H1 (cell line): ENCODE results near the gene PCDHGA1. TPM values are rescaled to one million over a fixed set of nuclear protein-coding genes. Genes with fewer than 3 reads are reported as not detected.

ENCODE experiments used
- CTCF ChIA-PET: fragments of 300-600 bp; sonication (Branson Sonifier 250); formaldehyde crosslinking; loops from one replicate; lab custom pipeline; 2021; ENCODE audit not compliant: partially characterized antibody; lab: Charles Lee
- POLR2A ChIA-PET: fragments of 300-600 bp; sonication (Branson Sonifier 250); formaldehyde crosslinking; loops from one replicate; lab custom pipeline; 2021; ENCODE audit warnings: inconsistent platforms; ENCODE audit not compliant: partially characterized antibody; lab: Charles Lee
- DNase-seq, 2 experiments: peaks; one replicate each; pipeline versions ENCODE4 v3.0.0 to v3.0.0-alpha.2; 2010 to 2022; ENCODE audit warnings: low spot score in 2 of 2, low read depth in 1 of 2, mixed read lengths in 1 of 2
- FAIRE-seq: peaks from 2 replicates; lab custom pipeline; 2011; peaks lifted over from hg19 to GRCh38; lab: Jason Lieb, UNC
- H2AFZ ChIP-seq: 2 replicates; pipeline ENCODE4 v1.8.1; 2012; ENCODE audit warnings: low read length, inconsistent platforms
- H2AK5ac ChIP-seq: 2 replicates; pipeline ENCODE4 v1.6.1; 2013; ENCODE audit warnings: low read depth, low read length
- H2BK120ac ChIP-seq: replicated peaks from 2 replicates; pipeline ENCODE3; 2013; ENCODE audit warnings: low read depth, low read length, inconsistent platforms
- H2BK12ac ChIP-seq: 2 replicates; pipeline ENCODE4 v1.6.1; 2013; ENCODE audit warnings: low read depth, low read length
- H2BK15ac ChIP-seq: 2 replicates; pipeline ENCODE4 v1.6.1; 2013; ENCODE audit warnings: low read length
- H2BK20ac ChIP-seq: 2 replicates; pipeline ENCODE4 v1.6.1; 2013; ENCODE audit warnings: low read length
- H2BK5ac ChIP-seq: 2 replicates; pipeline ENCODE4 v1.6.1; 2013; ENCODE audit warnings: low read depth, low read length
- H3K14ac ChIP-seq: 2 replicates; pipeline ENCODE4 v1.6.1; 2013; ENCODE audit warnings: inconsistent platforms; ENCODE audit not compliant: insufficient read length
- H3K18ac ChIP-seq: 2 replicates; pipeline ENCODE4 v1.6.1; 2013; ENCODE audit warnings: low read length; ENCODE audit errors: extremely low read depth
- H3K23ac ChIP-seq: 2 replicates; pipeline ENCODE4 v1.6.1; 2013; ENCODE audit warnings: inconsistent platforms; ENCODE audit not compliant: insufficient read length
- H3K23me2 ChIP-seq: 2 replicates; pipeline ENCODE4 v1.6.1; 2013; ENCODE audit warnings: low read depth, low read length
- H3K27ac ChIP-seq: 2 replicates; pipeline ENCODE4 v1.6.1; 2011; ENCODE audit warnings: low read depth, low read length, inconsistent platforms
- H3K27me3 ChIP-seq, 4 experiments: replicated peaks in 1 of 4; 1 replicate in 1 of 4; 2 replicates in 3 of 4; pipeline versions ENCODE4 v1.6.1 to v1.8.1; 2011 to 2013; ENCODE audit warnings: low read length in 3 of 4, mild to moderate bottlenecking in 3 of 4, inconsistent platforms in 2 of 4, mixed read lengths in 2 of 4, moderate library complexity in 1 of 4; ENCODE audit not compliant: control insufficient read depth in 3 of 4, insufficient read depth in 3 of 4; ENCODE audit errors: extremely low read depth in 1 of 4
- H3K36me3 ChIP-seq, 4 experiments: 2 replicates each; pipeline versions ENCODE4 v1.6.1 to v1.8.1; 2011 to 2013; ENCODE audit warnings: mild to moderate bottlenecking in 4 of 4, low read length in 3 of 4, moderate library complexity in 2 of 4, control low read depth in 1 of 4, inconsistent platforms in 1 of 4; ENCODE audit not compliant: insufficient read depth in 4 of 4, control insufficient read depth in 2 of 4
- H3K4ac ChIP-seq: replicated peaks from 2 replicates; pipeline ENCODE3; 2013; ENCODE audit warnings: low read length, low read depth, mixed read lengths, inconsistent platforms; ENCODE audit not compliant: insufficient read length
- H3K4me1 ChIP-seq, 4 experiments: replicated peaks in 1 of 4; 1 replicate in 1 of 4; 2 replicates in 3 of 4; pipeline versions ENCODE4 v1.6.1 to v1.8.1; 2011 to 2013; ENCODE audit warnings: low read length in 3 of 4, inconsistent platforms in 2 of 4, mixed read lengths in 1 of 4; ENCODE audit not compliant: insufficient read depth in 4 of 4, control insufficient read depth in 3 of 4
- H3K4me2 ChIP-seq, 2 experiments: 2 replicates each; pipeline versions ENCODE4 v1.6.1 to v1.8.1; 2011 to 2013; ENCODE audit warnings: low read depth in 2 of 2, low read length in 2 of 2, control low read depth in 1 of 2, inconsistent platforms in 1 of 2, mild to moderate bottlenecking in 1 of 2; ENCODE audit not compliant: insufficient read depth in 1 of 2
- H3K4me3 ChIP-seq, 4 experiments: fragments of 200-600, 300-600 bp in 1 of 4; sonication (generic), shearing (Covaris generic), sonication (Bioruptor Twin) in 1 of 4; 2 replicates each; pipeline versions ENCODE4 v1.5.1 to v1.8.1; 2011 to 2016; ENCODE audit warnings: low read length in 4 of 4, low read depth in 3 of 4, control low read depth in 2 of 4, inconsistent platforms in 2 of 4, mild to moderate bottlenecking in 2 of 4, mixed read lengths in 1 of 4, moderate library complexity in 1 of 4; ENCODE audit not compliant: insufficient read depth in 2 of 4; ENCODE audit errors: extremely low read depth in 1 of 4
- H3K56ac ChIP-seq: replicated peaks from 2 replicates; pipeline ENCODE3; 2013; ENCODE audit warnings: low read depth, mild to moderate bottlenecking, mixed read lengths, low read length, inconsistent platforms; ENCODE audit not compliant: insufficient read length
- H3K79me1 ChIP-seq: 2 replicates; pipeline ENCODE4 v1.6.1; 2013; ENCODE audit warnings: low read depth, low read length, control low read depth
- H3K79me2 ChIP-seq, 2 experiments: 2 replicates each; pipeline versions ENCODE4 v1.6.1 to v1.8.1; 2012 to 2013; ENCODE audit warnings: low read length in 2 of 2, mild to moderate bottlenecking in 2 of 2, inconsistent platforms in 1 of 2; ENCODE audit not compliant: insufficient read depth in 2 of 2, control insufficient read depth in 1 of 2
- H3K9ac ChIP-seq, 4 experiments: replicated peaks in 1 of 4; 1 replicate in 1 of 4; 2 replicates in 3 of 4; pipeline versions ENCODE4 v1.6.1 to v1.8.1; 2011 to 2013; ENCODE audit warnings: low read depth in 3 of 4, low read length in 3 of 4, control low read depth in 2 of 4, mild to moderate bottlenecking in 2 of 4, moderate library complexity in 2 of 4, inconsistent platforms in 1 of 4; ENCODE audit errors: extremely low read depth in 1 of 4
- H3K9me3 ChIP-seq, 2 experiments: 2 replicates each; pipeline versions ENCODE4 v1.6.1 to v1.8.1; 2012 to 2013; ENCODE audit warnings: mild to moderate bottlenecking in 2 of 2, moderate library complexity in 2 of 2, control low read depth in 1 of 2, inconsistent platforms in 1 of 2, low read depth in 1 of 2, low read length in 1 of 2, mixed read lengths in 1 of 2; ENCODE audit not compliant: insufficient read depth in 2 of 2
- H4K20me1 ChIP-seq, 2 experiments: replicated peaks in 1 of 2; 2 replicates each; pipeline versions ENCODE3 to v1.8.1; 2011 to 2013; ENCODE audit warnings: inconsistent platforms in 2 of 2, low read length in 2 of 2, mild to moderate bottlenecking in 1 of 2; ENCODE audit not compliant: insufficient read depth in 2 of 2, control insufficient read depth in 1 of 2
- H4K5ac ChIP-seq: 2 replicates; pipeline ENCODE4 v1.6.1; 2013; ENCODE audit warnings: low read length, low read depth, mixed read lengths, inconsistent platforms; ENCODE audit not compliant: insufficient read length
- H4K8ac ChIP-seq: 2 replicates; pipeline ENCODE4 v1.8.0; 2013; ENCODE audit warnings: mild to moderate bottlenecking, moderate library complexity, low read length, inconsistent platforms; ENCODE audit not compliant: insufficient read depth; ENCODE audit errors: extremely low read depth
- H4K91ac ChIP-seq: replicated peaks from 2 replicates; pipeline ENCODE3; 2013; ENCODE audit warnings: low read length, mixed read lengths, inconsistent platforms; ENCODE audit not compliant: insufficient read length
- ASH2L ChIP-seq: fragments of 200-600, 300-600 bp; sonication (generic); IDR thresholded peaks from one replicate; pipeline ENCODE4 v1.7.1; 2017; ENCODE audit warnings: low read length
- BCL11A ChIP-seq, 2 experiments: IDR thresholded peaks; one replicate each; pipeline ENCODE4 v1.6.1; 2011; ENCODE audit warnings: low read depth in 2 of 2, low read length in 2 of 2, mild to moderate bottlenecking in 2 of 2
- BRCA1 ChIP-seq: IDR thresholded peaks from 2 replicates; pipeline ENCODE4 v1.6.1; 2012; ENCODE audit warnings: low read depth, low read length, improper control_type of control experiment
- CREB1 ChIP-seq: IDR thresholded peaks from 2 replicates; pipeline ENCODE4 v1.6.1; 2012; ENCODE audit warnings: inconsistent platforms
- CTBP2 ChIP-seq: IDR thresholded peaks from 2 replicates; pipeline ENCODE4 v1.7.0; 2011; ENCODE audit warnings: borderline replicate concordance, mild to moderate bottlenecking, moderate library complexity, mixed read lengths, low read length; ENCODE audit not compliant: insufficient read depth, insufficient read length
- EP300 ChIP-seq, 2 experiments: IDR thresholded peaks; 1 replicate in 1 of 2; 2 replicates in 1 of 2; pipeline ENCODE4 v1.6.1; 2011 to 2012; ENCODE audit warnings: low read depth in 2 of 2, low read length in 2 of 2, mild to moderate bottlenecking in 2 of 2, borderline replicate concordance in 1 of 2, inconsistent platforms in 1 of 2, moderate library complexity in 1 of 2
- EZH2 ChIP-seq: fragments of 200-600 bp; sonication (generic); IDR thresholded peaks from 2 replicates; pipeline ENCODE4 v1.7.1; 2012; ENCODE audit warnings: low read depth, mild to moderate bottlenecking, moderate library complexity, low read length, inconsistent platforms; ENCODE audit not compliant: severe bottlenecking
- FOSL1 ChIP-seq: IDR thresholded peaks from 2 replicates; pipeline ENCODE4 v1.6.1; 2011; ENCODE audit warnings: mild to moderate bottlenecking, low read depth, low read length, moderate library complexity; ENCODE audit not compliant: insufficient read depth
- HDAC6 ChIP-seq: IDR thresholded peaks from one replicate; pipeline ENCODE4 v1.7.1; 2012; ENCODE audit warnings: low read depth, mild to moderate bottlenecking, inconsistent platforms, low read length, moderate library complexity
- MAFK ChIP-seq: IDR thresholded peaks from 2 replicates; pipeline ENCODE4 v1.6.1; 2012; ENCODE audit warnings: low read depth, mild to moderate bottlenecking, improper control_type of control experiment, low read length
- RAD21 ChIP-seq, 2 experiments: IDR thresholded peaks in 1 of 2; conservative IDR thresholded peaks in 1 of 2; 2 replicates each; pipeline ENCODE4 v1.6.1; 2011; ENCODE audit warnings: low read depth in 2 of 2, low read length in 2 of 2, improper control_type of control experiment in 1 of 2, inconsistent platforms in 1 of 2, mild to moderate bottlenecking in 1 of 2, moderate library complexity in 1 of 2
- SAP30 ChIP-seq: fragments of 300-600 bp; sonication (generic); IDR thresholded peaks from 2 replicates; pipeline ENCODE4 v1.7.1; 2012; ENCODE audit warnings: low read length, moderate library complexity, mild to moderate bottlenecking, inconsistent platforms; ENCODE audit not compliant: insufficient read depth, insufficient replicate concordance
- SIRT6 ChIP-seq: IDR thresholded peaks from one replicate; pipeline ENCODE4 v1.7.1; 2012; ENCODE audit warnings: low read length, inconsistent platforms
- SP1 ChIP-seq: IDR thresholded peaks from 2 replicates; pipeline ENCODE4 v1.6.1; 2011; ENCODE audit warnings: low read depth, low read length
- TAF1 ChIP-seq: IDR thresholded peaks from 2 replicates; pipeline ENCODE4 v1.6.1; 2011; ENCODE audit warnings: mild to moderate bottlenecking, low read depth, low read length
- WGBS, 2 experiments: shearing (Covaris generic) in 1 of 2; methylation state at CpG; one replicate each; pipeline versions ENCODE4 v1.1.6 to v1.1.7; 2013 to 2015; ENCODE audit warnings: low lambda C conversion rate in 2 of 2, mixed read lengths in 2 of 2, inconsistent platforms in 1 of 2, low coverage in 1 of 2, missing lambda C conversion rate in 1 of 2; ENCODE audit not compliant: insufficient replicate concordance in 2 of 2, insufficient coverage in 1 of 2, insufficient read length in 1 of 2; ENCODE audit errors: extremely low coverage in 1 of 2, missing lambda C conversion rate in 1 of 2; 5-methylcytosine and 5-hydroxymethylcytosine counted together
- polyA plus RNA-seq, 7 experiments: library from polyadenylated mRNA; depleted of rRNA in 3 of 7; stranded (reverse) in 5 of 7; unstranded in 2 of 7; fragments of >200 nt in 5 of 7; fragments of 200-250 nt in 2 of 7; gene quantifications; 1 replicate in 5 of 7; 2 replicates in 1 of 7; 4 replicates in 1 of 7; pipeline versions ENCODE4 v1.2.1 to v1.2.3, GENCODE V29; 2011 to 2013; ENCODE audit warnings: missing spikeins in 2 of 7, mixed read lengths in 2 of 7
- total RNA-seq: library from RNA; stranded (reverse); fragmentation: NEBNext Ultra II Directional; extraction: Animal tissue kit (Norgen Biotek cat#: 25700); gene quantifications from 2 replicates; pipeline ENCODE4 v1.2.1, GENCODE V29; 2021

The PCDHGA1 gene
- total and polyA plus RNA-seq, 2 of the 8 experiments (the other 6 are each of a cell fraction or from before 2014, with no cell fraction given), result 0.57 to 0.89 TPM

DNA sequence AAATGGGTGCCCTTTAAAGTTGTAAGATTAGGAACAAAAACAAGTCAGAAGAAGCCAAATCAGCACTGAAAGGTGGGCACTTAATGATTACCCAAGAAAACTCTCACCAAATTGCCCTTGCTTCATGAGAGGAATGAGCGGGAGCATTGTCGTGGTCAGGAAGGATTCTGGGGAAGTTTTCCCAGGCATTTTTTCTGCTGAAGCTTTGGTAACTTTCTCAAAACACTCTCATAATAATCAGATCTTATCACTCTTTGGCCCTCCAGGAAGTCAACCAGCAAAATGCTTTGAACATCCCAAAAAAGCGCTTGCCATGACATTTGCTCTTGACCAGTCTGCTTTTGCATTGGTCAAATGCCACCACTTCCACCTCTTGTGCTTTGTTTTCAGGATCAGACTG is 135.0 kb downstream of the PCDHGA1 start:
- no peak overlapping the region for H4K91ac ChIP-seq
- no peak overlapping the region for H3K18ac ChIP-seq
- H3K23me2 ChIP-seq, result no peaks in the 10 kb centered on the region
- no peak overlapping the region for H2BK15ac ChIP-seq
- no peak overlapping the region for H4K8ac ChIP-seq
- CTCF ChIA-PET, result interaction anchor here (0.8 to 4.5 kb wide), 5 partner anchors 13 to 59 kb away, joined by 4 to 31 read pairs (median 6); partner anchors contain the start of gene PCDHGA10
- no peak overlapping the region for H2AK5ac ChIP-seq
- no peak overlapping the region for H2BK5ac ChIP-seq
- H3K4me3 ChIP-seq, result no peak overlapping the region
- H3K4me1 ChIP-seq, result no peaks in the 10 kb centered on the region
- H3K36me3 ChIP-seq, result no peaks in the 10 kb centered on the region
- H3K27ac ChIP-seq, result no peak overlapping the region
- no peak overlapping the region for H3K4ac ChIP-seq
- no peak overlapping the region for H2BK20ac ChIP-seq
- FAIRE-seq (no peak), DNase-seq (no peak)
- no peak overlapping the region for H4K5ac ChIP-seq
- H3K79me2 ChIP-seq, result no peaks in the 10 kb centered on the region
- H3K9ac ChIP-seq, result no peak overlapping the region
- no peaks in the 10 kb centered on the region for H3K79me1 ChIP-seq
- POLR2A ChIA-PET, result interaction anchor here (0.7 kb wide), 1 partner anchor 13 kb away, joined by 3 read pairs; no protein-coding TSS in a partner anchor
- 90% methylated on average over 3 of the region's 3 CpGs; no CpG with 5 or more reads in 1 of the 2 experiments for WGBS, 2 experiments
- no peaks in the 10 kb centered on the region for H4K20me1 ChIP-seq
- no peak overlapping the region for H2AFZ ChIP-seq
- H3K14ac ChIP-seq, result no peak overlapping the region
- H3K4me2 ChIP-seq, result no peak overlapping the region
- H3K56ac ChIP-seq, result no peak overlapping the region
- no peak overlapping the region for H3K23ac ChIP-seq
- H2BK12ac ChIP-seq, result no peak overlapping the region
- no peaks in the 10 kb centered on the region for H3K27me3 ChIP-seq
- no peak overlapping the region for H2BK120ac ChIP-seq
- H3K9me3 ChIP-seq, result no peaks in the 10 kb centered on the region
- TF ChIP-seq SIRT6 (no peak), SP1 (no peak), EZH2 (no peak), BRCA1 (no peak), CREB1 (no peak), CTBP2 (no peak), MAFK (no peak), BCL11A (IDR thresholded peaks at IDR 0.05; ENCODE audit: low read depth in 2 of 2, low read length in 2 of 2) (no peak), EP300 (IDR thresholded peaks at IDR 0.05; ENCODE audit: borderline replicate concordance in 1 of 2, low read depth in 2 of 2, low read length in 2 of 2) (no peak), HDAC6 (no peak), RAD21 (IDR thresholded peaks at IDR 0.05 in 1 of 2, conservative IDR thresholded peaks at IDR 0.05 in 1 of 2; ENCODE audit: low read depth in 2 of 2, low read length in 2 of 2) (no peak), TAF1 (no peak), FOSL1 (no peak), ASH2L (no peak), SAP30 (no peak)
